22Rv1 (cell line): ENCODE measurements around the gene THEM5.

ENCODE experiments used
- H3K27ac ChIP-seq: fragments of 450-650 bp; 2 replicates; pipeline ENCODE4 v1.5.1; 2017
- ZFX ChIP-seq: fragments of 450-650 bp; IDR thresholded peaks from 2 replicates; pipeline ENCODE4 v1.6.1; 2017; ENCODE audit warnings: antibody characterized with exemption, borderline replicate concordance
- TF ChIP-seq, protein P1 (sequence below): fragments of 450-650 bp; IDR thresholded peaks from 2 replicates; pipeline ENCODE4 v1.5.1; 2017; ENCODE audit warnings: mild to moderate bottlenecking

Gene THEM5

DNA sequence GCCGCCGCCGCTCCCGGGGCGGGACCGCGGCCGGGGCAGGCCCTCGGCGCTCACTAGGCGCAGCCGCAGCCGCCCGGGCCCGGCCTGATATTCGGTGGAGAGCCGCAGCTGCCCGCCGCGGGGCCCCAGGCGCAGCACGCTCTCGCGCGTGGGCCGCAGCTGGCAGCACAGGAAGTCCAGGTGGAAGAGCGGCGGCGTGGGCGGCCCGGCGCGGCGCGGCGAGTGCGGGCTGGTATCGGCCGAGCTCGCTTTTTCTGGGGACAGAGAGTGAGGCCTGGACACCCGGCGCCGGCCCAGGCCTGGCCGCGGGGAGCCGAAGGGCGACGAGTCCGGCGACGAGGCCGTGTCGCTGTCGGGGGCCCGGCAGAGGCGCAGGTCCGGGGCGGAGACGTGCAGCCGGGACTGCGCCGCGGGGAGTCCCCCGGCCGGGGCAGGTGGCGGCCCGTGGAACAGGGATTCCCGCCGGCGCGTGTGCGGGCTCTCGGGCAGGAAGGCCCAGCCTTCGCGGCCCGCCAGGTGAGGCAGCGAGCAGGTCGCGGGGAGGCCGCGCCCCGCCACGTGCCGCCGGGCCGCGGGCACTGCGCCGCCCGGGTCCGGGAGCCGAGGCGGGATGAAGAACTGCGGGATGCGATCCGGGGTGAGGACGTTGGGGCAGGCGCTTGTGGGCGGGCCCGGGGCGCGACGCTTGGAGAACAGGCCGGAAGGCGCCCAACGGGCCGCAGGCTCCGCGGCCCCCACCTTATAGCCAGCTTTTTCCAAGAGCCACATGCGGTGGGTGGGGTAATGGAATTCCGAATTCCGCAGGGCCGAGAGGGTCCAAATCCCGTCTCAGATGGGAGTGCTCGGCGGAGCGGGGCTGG, 15.1 kb downstream of the THEM5 start:
- TF ChIP-seq, protein P1, sequence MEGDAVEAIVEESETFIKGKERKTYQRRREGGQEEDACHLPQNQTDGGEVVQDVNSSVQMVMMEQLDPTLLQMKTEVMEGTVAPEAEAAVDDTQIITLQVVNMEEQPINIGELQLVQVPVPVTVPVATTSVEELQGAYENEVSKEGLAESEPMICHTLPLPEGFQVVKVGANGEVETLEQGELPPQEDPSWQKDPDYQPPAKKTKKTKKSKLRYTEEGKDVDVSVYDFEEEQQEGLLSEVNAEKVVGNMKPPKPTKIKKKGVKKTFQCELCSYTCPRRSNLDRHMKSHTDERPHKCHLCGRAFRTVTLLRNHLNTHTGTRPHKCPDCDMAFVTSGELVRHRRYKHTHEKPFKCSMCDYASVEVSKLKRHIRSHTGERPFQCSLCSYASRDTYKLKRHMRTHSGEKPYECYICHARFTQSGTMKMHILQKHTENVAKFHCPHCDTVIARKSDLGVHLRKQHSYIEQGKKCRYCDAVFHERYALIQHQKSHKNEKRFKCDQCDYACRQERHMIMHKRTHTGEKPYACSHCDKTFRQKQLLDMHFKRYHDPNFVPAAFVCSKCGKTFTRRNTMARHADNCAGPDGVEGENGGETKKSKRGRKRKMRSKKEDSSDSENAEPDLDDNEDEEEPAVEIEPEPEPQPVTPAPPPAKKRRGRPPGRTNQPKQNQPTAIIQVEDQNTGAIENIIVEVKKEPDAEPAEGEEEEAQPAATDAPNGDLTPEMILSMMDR: no peak
- TF ChIP-seq ZFX: no peak
- peak overlapping the region; percentile 98 for H3K27ac ChIP-seq

DNA sequence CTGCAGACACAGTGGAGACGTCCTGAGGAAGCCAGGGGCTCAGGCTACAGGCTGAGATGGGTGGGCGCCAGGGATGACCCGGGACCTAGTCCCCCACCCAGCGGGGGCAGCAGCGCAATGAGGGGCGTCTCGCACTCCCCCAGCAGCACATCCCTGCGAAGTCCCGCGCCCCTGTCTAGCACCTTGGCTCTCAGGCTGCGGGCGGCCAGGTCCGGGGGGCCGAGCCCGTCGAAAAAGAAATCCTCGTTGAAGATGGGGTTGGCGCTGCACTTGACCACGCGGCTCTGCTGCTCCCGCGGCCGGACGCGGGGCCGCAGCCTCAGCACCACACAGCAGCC, 15.7 kb downstream of the THEM5 start:
- no peak for TF ChIP-seq ZFX
- TF ChIP-seq, protein P1: no peak
- H3K27ac ChIP-seq: peak overlapping the region; percentile 98

DNA sequence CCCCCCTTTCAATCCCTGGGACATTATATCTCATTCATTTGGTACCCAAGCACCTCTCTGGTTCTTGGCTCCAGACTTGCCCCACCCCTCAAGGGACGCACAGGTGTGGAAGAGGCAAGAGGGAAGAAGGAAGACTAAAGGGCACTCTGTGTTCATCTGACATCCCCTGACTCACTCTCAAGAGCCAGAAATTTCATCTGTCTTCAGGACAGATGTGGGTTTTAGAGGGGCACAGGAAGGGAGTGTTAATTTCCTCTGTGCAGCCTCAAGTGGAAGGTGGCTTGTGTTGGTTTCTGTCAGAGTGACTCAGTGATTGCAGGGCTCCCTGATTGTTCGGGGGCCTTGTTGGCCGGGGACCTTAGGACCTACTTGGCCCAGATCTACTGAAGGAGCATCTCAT, 16.3 kb downstream of the THEM5 start:
- no peak for TF ChIP-seq ZFX
- TF ChIP-seq, protein P1: no peak
- H3K27ac ChIP-seq: peak overlapping the region; percentile 98

DNA sequence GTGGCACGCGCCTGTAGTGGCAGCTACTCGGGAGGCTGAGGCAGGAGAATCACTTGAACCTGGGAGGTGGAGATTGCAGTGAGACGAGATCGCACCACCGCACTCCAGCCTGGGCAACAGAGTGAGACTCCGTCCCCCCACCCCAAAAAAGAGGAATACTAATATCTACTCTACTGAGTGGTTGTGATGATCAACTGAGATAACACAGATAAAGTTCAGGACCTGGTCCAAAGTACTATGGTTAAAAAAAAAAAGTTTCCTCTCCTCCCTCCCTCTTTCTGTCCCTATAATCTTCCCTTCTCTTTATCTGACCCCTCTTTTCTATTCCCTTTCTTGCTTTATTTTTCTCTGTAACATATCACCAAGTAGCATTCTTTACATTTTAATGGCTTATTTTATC, 17.9 kb downstream of the THEM5 start:
- TF ChIP-seq ZFX: no peak
- TF ChIP-seq, protein P1: no peak
- H3K27ac ChIP-seq: peak overlapping the region; percentile 98

DNA sequence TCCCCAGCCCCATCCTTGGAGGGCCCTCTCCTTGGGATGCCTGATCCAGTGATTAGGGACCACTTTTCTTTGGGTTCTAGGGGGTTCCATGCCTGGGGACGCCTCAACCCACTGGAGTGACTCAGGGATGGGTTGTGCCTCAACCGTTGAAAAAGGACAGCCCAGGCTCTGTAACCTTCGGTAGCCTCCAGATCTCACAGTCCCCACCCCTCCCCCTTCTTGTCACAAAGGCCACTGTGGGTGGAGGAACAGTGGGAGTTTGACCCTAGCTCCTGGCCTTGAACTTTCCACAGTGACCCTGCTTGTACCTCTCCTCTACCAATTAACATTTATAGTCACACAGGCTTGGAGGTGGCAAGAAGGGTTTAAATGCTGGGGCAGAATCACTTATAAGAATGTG, 19.3 kb downstream of the THEM5 start:
- TF ChIP-seq ZFX: no peak
- TF ChIP-seq, protein P1: no peak
- H3K27ac ChIP-seq: 0 out of 2 replicates have a peak overlapping the region, but pooled peaks have one; percentile 74

DNA sequence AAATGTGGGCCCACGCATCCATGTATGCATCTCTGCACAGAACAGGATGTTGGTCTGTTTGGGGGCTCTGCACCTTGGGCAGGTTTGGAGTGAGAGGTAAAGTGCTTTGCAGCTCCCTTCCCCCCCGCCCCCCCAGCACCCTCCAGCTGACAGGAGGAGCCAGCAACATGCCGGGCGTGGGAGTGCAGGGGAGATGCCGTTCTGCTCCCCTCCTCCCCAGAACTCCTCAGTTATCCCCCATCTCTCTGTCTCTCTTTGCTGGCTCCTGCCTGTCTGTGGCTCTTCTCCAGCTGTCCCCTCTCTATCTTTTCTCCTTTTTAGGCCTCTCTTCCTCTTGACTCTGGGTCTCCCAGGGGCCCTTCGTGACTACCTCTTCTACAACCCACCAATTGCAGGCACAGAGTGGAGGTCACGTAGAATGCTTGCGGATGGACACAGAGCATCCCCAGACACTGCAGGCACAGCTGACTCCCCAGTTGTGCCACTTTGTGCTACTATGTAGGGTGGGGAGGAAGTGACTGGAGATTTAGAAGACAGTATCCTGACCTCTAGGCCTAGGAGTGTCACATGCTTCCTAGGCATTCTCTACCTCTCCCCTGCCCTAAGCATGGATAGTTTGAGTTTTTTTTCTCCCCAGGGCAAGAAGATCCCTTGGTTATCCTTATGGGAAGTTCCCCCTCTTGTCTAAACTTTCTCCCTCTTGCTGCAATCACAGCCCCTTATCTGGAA, 20.2 kb downstream of the THEM5 start:
- no peak for TF ChIP-seq ZFX
- TF ChIP-seq, protein P1: no peak
- H3K27ac ChIP-seq: peak overlapping the region; percentile 74; the same call in 1 of the 2 replicates
